Esophagus (tissue), 2 donors: ENCODE measurements around the gene NUP98. TPM values are rescaled to one million over a fixed set of nuclear protein-coding genes. Genes with fewer than 3 reads are reported as not detected.

Experiments used
- H3K27ac ChIP-seq, 2 donors: one replicate each; pipeline ENCODE4 v1.5.1; 2013; ENCODE audit warnings: low read depth in 2 of 2, mild to moderate bottlenecking in 2 of 2, inconsistent platforms in 1 of 2, low read length in 1 of 2, moderate library complexity in 1 of 2
- H3K27me3 ChIP-seq, 2 donors: one replicate each; pipeline ENCODE4 v1.6.1; 2013; ENCODE audit warnings: low read length in 2 of 2, control low read depth in 1 of 2, mild to moderate bottlenecking in 1 of 2; ENCODE audit not compliant: insufficient read depth in 2 of 2, control insufficient read depth in 1 of 2
- H3K36me3 ChIP-seq, 2 donors: one replicate each; pipeline ENCODE4 v1.6.1; 2013; ENCODE audit warnings: low read length in 1 of 2; ENCODE audit not compliant: control insufficient read depth in 2 of 2, insufficient read depth in 2 of 2
- H3K4me1 ChIP-seq, 2 donors: one replicate each; pipeline ENCODE4 v1.6.1; 2013; ENCODE audit warnings: low read length in 1 of 2; ENCODE audit not compliant: control insufficient read depth in 2 of 2, insufficient read depth in 2 of 2
- H3K4me3 ChIP-seq, 2 donors: one replicate each; pipeline ENCODE4 v1.5.1; 2013; ENCODE audit warnings: low read length in 2 of 2, mild to moderate bottlenecking in 2 of 2, low read depth in 1 of 2, moderate library complexity in 1 of 2
- H3K9me3 ChIP-seq, 2 donors: one replicate each; pipeline ENCODE4 v1.6.1; 2013; ENCODE audit warnings: mild to moderate bottlenecking in 2 of 2, low read depth in 1 of 2, low read length in 1 of 2, moderate library complexity in 1 of 2; ENCODE audit not compliant: control insufficient read depth in 2 of 2, insufficient read depth in 1 of 2
- WGBS, 2 donors: extraction: QIAGEN DNeasy Blood & Tissue Kit; methylation state at CpG; one replicate each; pipeline ENCODE4 v1.1.7; 2013; 5-methylcytosine and 5-hydroxymethylcytosine counted together
- polyA plus RNA-seq, 2 donors: library from polyadenylated mRNA; stranded (reverse); fragments of 200-250 nt; gene quantifications; one replicate each; pipeline ENCODE4 v1.2.3, GENCODE V29; 2013
- donor health status: healthy with polysubstance abuse.
- donor health status: Bipolar disorder and iron deficiency.

Gene NUP98
- 10 to 100 TPM; 16.0 to 26.9 TPM for polyA plus RNA-seq

GRCh38 chr11:3797329-3798090, at the start of gene NUP98:
TSS of gene NUP98 (minus strand) at chr11:3797554. CDS start at chr11:3782117, 15,437 bp downstream.
- H3K4me3 ChIP-seq = peak within 1 kb of the TSS; percentile 74 to 95
- no peaks in the 10 kb centered on the region for H3K9me3 ChIP-seq
- H3K4me1 ChIP-seq = no peaks in the 10 kb centered on the region
- 0% methylated on average over 84 to 86 of the region's 86 CpGs for WGBS, 2 donors
- peaks cover 3 to 12% of the 10 kb centered on the region in 2 donors for H3K36me3 ChIP-seq
- H3K27me3 ChIP-seq = no peaks in the 10 kb centered on the region
- H3K27ac ChIP-seq = peak within 1 kb of the TSS; percentile 93 to 95

GRCh38 chr11:3845670-3846069, 48.3 kb upstream of the NUP98 start:
- Histone ChIP-seq H3K4me3 (no peak overlapping the region), H3K9me3 (no peaks in the 10 kb centered on the region), H3K36me3 (no peaks in the 10 kb centered on the region), H3K27ac (no peak overlapping the region), H3K27me3 (no peaks in the 10 kb centered on the region), H3K4me1 (no peaks in the 10 kb centered on the region)
- WGBS, 2 donors = 76 to 89% methylated on average over 3 of the region's 3 CpGs

- Histone ChIP-seq H3K36me3 (no peaks in the 10 kb centered on the region), H3K4me1 (no peaks in the 10 kb centered on the region), H3K9me3 (no peaks in the 10 kb centered on the region), H3K4me3 (no peak overlapping the region), H3K27me3 (no peaks in the 10 kb centered on the region), H3K27ac (no peak overlapping the region)
- WGBS, 2 donors = 76 to 86% methylated on average over 1 of the region's 1 CpG
Measured at GRCh38 chr11:3845246-3845645, 47.9 kb upstream of the NUP98 start.

GRCh38 chr11:3843326-3843725, 46.0 kb upstream of the NUP98 start:
- H3K27me3 ChIP-seq = no peaks in the 10 kb centered on the region
- no peaks in the 10 kb centered on the region for H3K36me3 ChIP-seq
- H3K27ac ChIP-seq = no peak overlapping the region
- no peak overlapping the region for H3K4me3 ChIP-seq
- H3K9me3 ChIP-seq = no peaks in the 10 kb centered on the region
- peaks cover 0 to 9% of the 10 kb centered on the region in 2 donors for H3K4me1 ChIP-seq
- 87 to 91% methylated on average over 3 of the region's 3 CpGs for WGBS, 2 donors

GRCh38 chr11:3841426-3842350, 44.3 kb upstream of the NUP98 start:
- 23 to 27% methylated on average over 36 to 44 of the region's 44 CpGs for WGBS, 2 donors
- H3K36me3 ChIP-seq = no peaks in the 10 kb centered on the region

GRCh38 chr11:3840870-3841425, 43.6 kb upstream of the NUP98 start, which contains the start of gene RHOG:
TSS of gene RHOG (minus strand) at chr11:3840959. CDS start at chr11:3828138, 12,821 bp downstream.
- 0 to 1% methylated on average over 21 to 37 of the region's 42 CpGs for whole genome bisulfite sequencing, 2 donors
- H3K36me3 ChIP-seq = no peaks in the 10 kb centered on the region
- no peaks in the 10 kb centered on the region for H3K27me3 ChIP-seq
- H3K9me3 ChIP-seq = no peaks in the 10 kb centered on the region
- peak within 1 kb of the TSS; percentile 68 to 74 for H3K4me3 ChIP-seq
- H3K4me1 ChIP-seq = peaks cover 2 to 11% of the 10 kb centered on the region in 2 donors
- H3K27ac ChIP-seq = peak within 1 kb of the TSS; percentile 97

More at GRCh38 chr11:3841426-3842350, 44.3 kb upstream of the NUP98 start:
- peaks cover 0 to 9% of the 10 kb centered on the region in 2 donors for H3K4me1 ChIP-seq
- H3K27me3 ChIP-seq = no peaks in the 10 kb centered on the region
- peak overlapping the region; percentile 48 to 68 for H3K4me3 ChIP-seq
- no peaks in the 10 kb centered on the region for H3K9me3 ChIP-seq
- H3K27ac ChIP-seq = peak overlapping the region; percentile 97

- Histone ChIP-seq H3K4me1 (peaks cover 2 to 11% of the 10 kb centered on the region in 2 donors), H3K27me3 (no peaks in the 10 kb centered on the region), H3K9me3 (no peaks in the 10 kb centered on the region), H3K4me3 (peak overlapping the region; percentile 68 to 74), H3K36me3 (no peaks in the 10 kb centered on the region), H3K27ac (peak overlapping the region; percentile 92 to 97)
- 1% methylated on average over 46 of the region's 46 CpGs for WGBS, 2 donors
Measured at GRCh38 chr11:3840004-3840869, 42.9 kb upstream of the NUP98 start.

- WGBS, 2 donors = 73 to 85% methylated on average over 2 of the region's 2 CpGs
- Histone ChIP-seq H3K9me3 (no peaks in the 10 kb centered on the region), H3K27me3 (no peaks in the 10 kb centered on the region), H3K27ac (peak overlapping the region; percentile 11 to 18), H3K4me3 (no peak overlapping the region), H3K4me1 (peaks cover 2 to 20% of the 10 kb centered on the region in 2 donors), H3K36me3 (peaks cover 0 to under 1% of the 10 kb centered on the region in 2 donors)
Measured at GRCh38 chr11:3838504-3838903, 41.1 kb upstream of the NUP98 start.
